Effector memory CD8-positive, alpha-beta T cell (primary cell): ENCODE results near the gene MPND.

Source experiments
- ATAC-seq: fragments of 150-1000 bp; cut with Tn5 transposase; replicated peaks from 2 replicates; pipeline ENCODE4 v1.10.0; 2021; ENCODE audit warnings: mild to moderate bottlenecking, moderate library complexity
- DNase-seq, 3 experiments: peaks; one replicate each; pipeline ENCODE4 v3.0.0; 2021
- H3K27ac Mint-ChIP-seq, 2 donors: one replicate each; pipeline ENCODE4 v1.8.0; 2022; ENCODE audit warnings: mild to moderate bottlenecking in 2 of 2, mixed read lengths in 2 of 2, moderate library complexity in 2 of 2
- H3K27me3 Mint-ChIP-seq, 2 donors: one replicate each; pipeline ENCODE4 v1.8.0; 2022; ENCODE audit warnings: mixed read lengths in 2 of 2
- H3K36me3 Mint-ChIP-seq: one replicate; pipeline ENCODE4 v1.8.0; 2022; ENCODE audit warnings: mild to moderate bottlenecking, moderate library complexity, mixed read lengths; ENCODE audit not compliant: insufficient read depth
- H3K4me1 Mint-ChIP-seq, 2 donors: one replicate each; pipeline ENCODE4 v1.8.0; 2022; ENCODE audit warnings: low read depth in 2 of 2, mixed read lengths in 2 of 2
- H3K4me3 Mint-ChIP-seq, 2 donors: one replicate each; pipeline ENCODE4 v1.8.0; 2022; ENCODE audit warnings: mild to moderate bottlenecking in 2 of 2, mixed read lengths in 2 of 2, moderate library complexity in 2 of 2
- H3K9me3 Mint-ChIP-seq, 2 donors: one replicate each; pipeline ENCODE4 v1.8.0; 2022; ENCODE audit warnings: mixed read lengths in 2 of 2

The MPND gene

GRCh38 chr19:4304538-4305256 is 38.7 kb upstream of the MPND start, which contains the start of gene FSD1:
TSS of gene FSD1 (plus strand) at chr19:4304598. CDS start at chr19:4304747, 149 bp downstream.
- peak; percentile 40 to 63 (median 50) for DNase-seq

GRCh38 chr19:4305257-4305612 is 38.1 kb upstream of the MPND start:
- peaks cover 11 to 27% of the 10 kb centered on the region in 2 donors for H3K4me1 Mint-ChIP-seq
- ATAC-seq (no peak), DNase-seq (no peak)
- peaks cover 0 to 23% of the 10 kb centered on the region in 2 donors for H3K27me3 Mint-ChIP-seq
- peaks cover 7% of the 10 kb centered on the region for H3K36me3 Mint-ChIP-seq
- no peaks in the 10 kb centered on the region for H3K9me3 Mint-ChIP-seq
- peak overlapping the region; percentile 62 to 75 for H3K4me3 Mint-ChIP-seq
- no peak overlapping the region for H3K27ac Mint-ChIP-seq

More at GRCh38 chr19:4304538-4305256, 38.7 kb upstream of the MPND start, which contains the start of gene FSD1:
- Mint-ChIP-seq H3K4me3 (peak within 1 kb of the TSS; percentile 62 to 80), H3K9me3 (no peaks in the 10 kb centered on the region), H3K36me3 (peaks cover 7% of the 10 kb centered on the region), H3K4me1 (peaks cover 11 to 27% of the 10 kb centered on the region in 2 donors), H3K27ac (peak within 1 kb of the TSS in 1 of 2 donors; percentile 66), H3K27me3 (peaks cover 0 to 23% of the 10 kb centered on the region in 2 donors)
- peak; percentile 65 for ATAC-seq

GRCh38 chr19:4305659-4306058 is 37.7 kb upstream of the MPND start:
- peaks cover 11 to 24% of the 10 kb centered on the region in 2 donors for H3K4me1 Mint-ChIP-seq

GRCh38 chr19:4310247-4311121 is 32.9 kb upstream of the MPND start:
- peaks cover 3% of the 10 kb centered on the region for H3K36me3 Mint-ChIP-seq
- H3K27me3 Mint-ChIP-seq, result peaks cover 0 to 7% of the 10 kb centered on the region in 2 donors
- no peak overlapping the region for H3K27ac Mint-ChIP-seq
- H3K9me3 Mint-ChIP-seq, result no peaks in the 10 kb centered on the region
- H3K4me1 Mint-ChIP-seq, result peaks cover 0 to under 1% of the 10 kb centered on the region in 2 donors
- no peak for ATAC-seq
- no peak for DNase-seq
- no peak overlapping the region for H3K4me3 Mint-ChIP-seq

More at GRCh38 chr19:4305659-4306058, 37.7 kb upstream of the MPND start:
- Mint-ChIP-seq H3K27ac (no peak overlapping the region), H3K36me3 (peaks cover 7% of the 10 kb centered on the region), H3K9me3 (no peaks in the 10 kb centered on the region), H3K4me3 (peak overlapping the region; percentile 62 to 75), H3K27me3 (peaks cover 0 to 23% of the 10 kb centered on the region in 2 donors)
- ATAC-seq (no peak), DNase-seq (no peak)

- Mint-ChIP-seq H3K27me3 (no peaks in the 10 kb centered on the region), H3K36me3 (peaks cover 7% of the 10 kb centered on the region), H3K4me3 (no peak overlapping the region), H3K9me3 (peaks cover 0 to 2% of the 10 kb centered on the region in 2 donors), H3K4me1 (peaks cover 0 to under 1% of the 10 kb centered on the region in 2 donors), H3K27ac (no peak overlapping the region)
- DNase-seq (no peak), ATAC-seq (no peak)
These were observed 29.4 kb upstream of the MPND start for GRCh38 chr19:4313847-4314490.

GRCh38 chr19:4316956-4317355 is 26.4 kb upstream of the MPND start:
- Mint-ChIP-seq H3K4me1 (peaks cover 0 to 7% of the 10 kb centered on the region in 2 donors), H3K4me3 (no peak overlapping the region), H3K27me3 (no peaks in the 10 kb centered on the region), H3K9me3 (peaks cover 0 to 10% of the 10 kb centered on the region in 2 donors), H3K27ac (no peak overlapping the region), H3K36me3 (peaks cover 4% of the 10 kb centered on the region)
- no peak for DNase-seq
- ATAC-seq, result no peak

GRCh38 chr19:4318460-4318859 is 24.9 kb upstream of the MPND start:
- peaks cover 0 to 10% of the 10 kb centered on the region in 2 donors for H3K9me3 Mint-ChIP-seq
- no peak overlapping the region for H3K27ac Mint-ChIP-seq
- no peak overlapping the region for H3K4me3 Mint-ChIP-seq
- peaks cover 0 to 7% of the 10 kb centered on the region in 2 donors for H3K4me1 Mint-ChIP-seq
- ATAC-seq (no peak), DNase-seq (no peak)
- H3K36me3 Mint-ChIP-seq, result peaks cover 4% of the 10 kb centered on the region
- H3K27me3 Mint-ChIP-seq, result no peaks in the 10 kb centered on the region

- Mint-ChIP-seq H3K9me3 (peaks cover 0 to 10% of the 10 kb centered on the region in 2 donors), H3K27ac (no peak overlapping the region), H3K27me3 (no peaks in the 10 kb centered on the region), H3K4me1 (peaks cover 0 to 7% of the 10 kb centered on the region in 2 donors), H3K36me3 (peaks cover 4% of the 10 kb centered on the region), H3K4me3 (no peak overlapping the region)
- ATAC-seq (no peak), DNase-seq (no peak)
These were observed 24.2 kb upstream of the MPND start for GRCh38 chr19:4319067-4319718.

GRCh38 chr19:4320419-4320818 is 22.9 kb upstream of the MPND start:
- no peak for ATAC-seq
- peaks cover 4% of the 10 kb centered on the region for H3K36me3 Mint-ChIP-seq
- DNase-seq, result no peak
- H3K27me3 Mint-ChIP-seq, result no peaks in the 10 kb centered on the region
- peaks cover 0 to 10% of the 10 kb centered on the region in 2 donors for H3K9me3 Mint-ChIP-seq
- no peak overlapping the region for H3K4me3 Mint-ChIP-seq
- H3K4me1 Mint-ChIP-seq, result peaks cover 0 to 7% of the 10 kb centered on the region in 2 donors
- peak overlapping the region in 1 of 2 donors; percentile 52 for H3K27ac Mint-ChIP-seq

GRCh38 chr19:4322942-4323665 is 20.3 kb upstream of the MPND start:
- no peaks in the 10 kb centered on the region for H3K27me3 Mint-ChIP-seq
- peaks cover 10% of the 10 kb centered on the region for H3K36me3 Mint-ChIP-seq
- H3K9me3 Mint-ChIP-seq, result peaks cover 0 to 10% of the 10 kb centered on the region in 2 donors
- peaks cover 17 to 18% of the 10 kb centered on the region in 2 donors for H3K4me1 Mint-ChIP-seq
- ATAC-seq (no peak), DNase-seq (no peak)
- peak overlapping the region in 1 of 2 donors; percentile 66 for H3K27ac Mint-ChIP-seq
- no peak overlapping the region for H3K4me3 Mint-ChIP-seq

- Mint-ChIP-seq H3K36me3 (peaks cover 16% of the 10 kb centered on the region), H3K27ac (no peak overlapping the region), H3K9me3 (peaks cover 0 to 10% of the 10 kb centered on the region in 2 donors), H3K4me1 (peaks cover 17 to 24% of the 10 kb centered on the region in 2 donors), H3K27me3 (no peaks in the 10 kb centered on the region), H3K4me3 (no peak overlapping the region)
- no peak for ATAC-seq
- no peak for DNase-seq
These were observed 19.7 kb upstream of the MPND start for GRCh38 chr19:4323692-4324091.

GRCh38 chr19:4324228-4324627 is 19.1 kb upstream of the MPND start:
- H3K4me3 Mint-ChIP-seq, result peak overlapping the region in 1 of 2 donors; percentile 46
- DNase-seq (no peak), ATAC-seq (no peak)
- peaks cover 19% of the 10 kb centered on the region for H3K36me3 Mint-ChIP-seq
- peak overlapping the region in 1 of 2 donors; percentile 77 for H3K27ac Mint-ChIP-seq
- H3K4me1 Mint-ChIP-seq, result peaks cover 17 to 21% of the 10 kb centered on the region in 2 donors
- no peaks in the 10 kb centered on the region for H3K27me3 Mint-ChIP-seq
- peaks cover 0 to 5% of the 10 kb centered on the region in 2 donors for H3K9me3 Mint-ChIP-seq
